Stomach (tissue), 4 donors: ENCODE measurements around the gene EFEMP1.
"Not testable (repeated sequence)": the region's sequence is repeated elsewhere in the genome, so short reads cannot be mapped to it uniquely, and the experiment has no call there.

Source experiments
- EP300 ChIP-seq: sonication (generic); formaldehyde crosslinking; IDR thresholded peaks from one replicate; pipeline ENCODE4 v1.6.1; 2017; ENCODE audit warnings: antibody characterized with exemption
- POLR2AphosphoS5 ChIP-seq, 3 donors: sonication (generic); formaldehyde crosslinking; IDR thresholded peaks; one replicate each; pipeline ENCODE4 v1.6.1; 2016; ENCODE audit warnings: antibody characterized with exemption in 3 of 3
- TF ChIP-seq, protein P1 (sequence below), 7 experiments: fragments of 450-650 bp in 4 of 7; fragments of 200-600 bp in 3 of 7; sonication (generic) in 3 of 7; IDR thresholded peaks; one replicate each; pipeline ENCODE4 v1.5.1; 2016 to 2019; ENCODE audit warnings: antibody characterized with exemption in 7 of 7, control low read depth in 2 of 7, mild to moderate bottlenecking in 1 of 7

DNA sequence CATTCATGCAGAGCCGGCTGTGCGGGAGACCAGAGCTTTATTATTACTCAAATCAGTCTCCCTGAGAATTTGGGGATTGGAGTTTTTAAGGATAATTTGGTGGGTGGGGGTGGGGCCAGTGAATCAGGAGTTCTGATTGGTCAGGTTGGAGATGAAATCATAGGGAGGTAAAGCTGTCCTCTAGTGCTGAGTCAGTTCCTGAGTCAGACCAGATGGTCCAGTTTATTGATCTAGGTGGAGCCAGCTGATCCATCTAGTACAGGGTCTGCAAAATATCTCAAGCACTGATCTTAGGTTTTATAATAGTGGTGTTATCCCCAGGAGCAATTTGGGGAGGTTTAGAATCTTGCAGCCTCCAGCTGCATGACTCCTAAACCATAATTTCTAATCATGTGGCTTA, 96.2 kb downstream of the EFEMP1 start:
- TF ChIP-seq, protein P1, sequence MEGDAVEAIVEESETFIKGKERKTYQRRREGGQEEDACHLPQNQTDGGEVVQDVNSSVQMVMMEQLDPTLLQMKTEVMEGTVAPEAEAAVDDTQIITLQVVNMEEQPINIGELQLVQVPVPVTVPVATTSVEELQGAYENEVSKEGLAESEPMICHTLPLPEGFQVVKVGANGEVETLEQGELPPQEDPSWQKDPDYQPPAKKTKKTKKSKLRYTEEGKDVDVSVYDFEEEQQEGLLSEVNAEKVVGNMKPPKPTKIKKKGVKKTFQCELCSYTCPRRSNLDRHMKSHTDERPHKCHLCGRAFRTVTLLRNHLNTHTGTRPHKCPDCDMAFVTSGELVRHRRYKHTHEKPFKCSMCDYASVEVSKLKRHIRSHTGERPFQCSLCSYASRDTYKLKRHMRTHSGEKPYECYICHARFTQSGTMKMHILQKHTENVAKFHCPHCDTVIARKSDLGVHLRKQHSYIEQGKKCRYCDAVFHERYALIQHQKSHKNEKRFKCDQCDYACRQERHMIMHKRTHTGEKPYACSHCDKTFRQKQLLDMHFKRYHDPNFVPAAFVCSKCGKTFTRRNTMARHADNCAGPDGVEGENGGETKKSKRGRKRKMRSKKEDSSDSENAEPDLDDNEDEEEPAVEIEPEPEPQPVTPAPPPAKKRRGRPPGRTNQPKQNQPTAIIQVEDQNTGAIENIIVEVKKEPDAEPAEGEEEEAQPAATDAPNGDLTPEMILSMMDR (IDR thresholded peaks at IDR 0.05): not testable (repeated sequence)
- not testable (repeated sequence) for TF ChIP-seq POLR2AphosphoS5 (IDR thresholded peaks at IDR 0.05); EP300
